OCI-LY3 (cell line): ENCODE results near the gene NRG3.

Source experiments
- EZH2phosphoT487 ChIP-seq: fragments of 200-600 bp; shearing (Covaris generic); IDR thresholded peaks from 2 replicates; pipeline ENCODE4 v1.6.1; 2018; ENCODE audit warnings: antibody characterized with exemption, mixed run types, low read depth
- TF ChIP-seq, protein P1 (sequence below): fragments of 200-600, 300-600 bp; sonication (generic); IDR thresholded peaks from 2 replicates; pipeline ENCODE4 v1.5.1; 2014; ENCODE audit warnings: antibody characterized with exemption, low read length, low read depth

DNA sequence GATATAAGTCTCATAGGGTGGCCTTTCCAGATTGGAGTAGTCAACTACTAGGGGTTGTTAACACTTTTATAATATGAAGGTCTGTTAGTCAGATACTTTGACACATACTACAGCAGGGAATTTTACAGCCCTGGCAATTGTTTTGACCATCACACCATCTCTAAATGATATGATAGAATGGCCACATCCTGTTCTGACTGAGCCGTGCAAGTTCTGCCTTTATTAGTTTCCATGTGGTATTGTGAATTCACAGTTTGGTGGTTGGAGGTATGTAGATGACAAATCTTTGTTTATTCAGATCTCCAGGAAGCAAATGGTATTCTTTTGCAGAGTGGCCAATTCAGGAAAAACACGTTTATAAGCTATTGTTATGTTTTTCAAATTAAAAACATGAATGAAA is 83.0 kb downstream of the NRG3 start:
- TF ChIP-seq, protein P1, sequence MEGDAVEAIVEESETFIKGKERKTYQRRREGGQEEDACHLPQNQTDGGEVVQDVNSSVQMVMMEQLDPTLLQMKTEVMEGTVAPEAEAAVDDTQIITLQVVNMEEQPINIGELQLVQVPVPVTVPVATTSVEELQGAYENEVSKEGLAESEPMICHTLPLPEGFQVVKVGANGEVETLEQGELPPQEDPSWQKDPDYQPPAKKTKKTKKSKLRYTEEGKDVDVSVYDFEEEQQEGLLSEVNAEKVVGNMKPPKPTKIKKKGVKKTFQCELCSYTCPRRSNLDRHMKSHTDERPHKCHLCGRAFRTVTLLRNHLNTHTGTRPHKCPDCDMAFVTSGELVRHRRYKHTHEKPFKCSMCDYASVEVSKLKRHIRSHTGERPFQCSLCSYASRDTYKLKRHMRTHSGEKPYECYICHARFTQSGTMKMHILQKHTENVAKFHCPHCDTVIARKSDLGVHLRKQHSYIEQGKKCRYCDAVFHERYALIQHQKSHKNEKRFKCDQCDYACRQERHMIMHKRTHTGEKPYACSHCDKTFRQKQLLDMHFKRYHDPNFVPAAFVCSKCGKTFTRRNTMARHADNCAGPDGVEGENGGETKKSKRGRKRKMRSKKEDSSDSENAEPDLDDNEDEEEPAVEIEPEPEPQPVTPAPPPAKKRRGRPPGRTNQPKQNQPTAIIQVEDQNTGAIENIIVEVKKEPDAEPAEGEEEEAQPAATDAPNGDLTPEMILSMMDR, result no peak
- no peak for TF ChIP-seq EZH2phosphoT487
